ENCODE measurements around the gene POU2AF3.

Gene POU2AF3

GRCh38 chr11:111353776-111354600 is 55.6 kb downstream of the POU2AF3 start:
- DNase-seq (ENCODE audit: low read depth), result no peak

- DNase-seq (ENCODE audit: low read depth), result no peak
Observed at GRCh38 chr11:111354601-111354891, 56.2 kb downstream of the POU2AF3 start.

GRCh38 chr11:111355101-111355500 is 56.8 kb downstream of the POU2AF3 start:
- DNase-seq (ENCODE audit: low read depth), result no peak

GRCh38 chr11:111355956-111356659 is 57.8 kb downstream of the POU2AF3 start:
- no peak for DNase-seq (ENCODE audit: low read depth)

DNA sequence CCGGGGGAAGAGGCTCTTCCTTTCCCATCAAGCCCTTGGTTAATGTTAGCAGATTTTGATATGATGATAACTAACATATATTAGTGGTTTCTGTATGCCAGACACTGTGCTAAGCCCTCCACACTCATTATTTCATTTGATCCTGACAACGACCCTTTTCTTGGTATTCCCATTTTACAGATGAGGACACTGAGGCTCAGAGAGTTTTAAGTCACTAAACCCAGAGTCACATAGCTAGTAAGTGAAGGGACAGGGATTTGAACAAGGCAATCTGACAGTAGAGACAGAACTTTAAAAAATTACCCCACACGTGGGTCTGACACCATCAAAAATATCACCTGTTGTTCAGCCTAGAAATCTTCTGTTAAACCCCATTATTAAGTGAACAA is 58.3 kb downstream of the POU2AF3 start:
- DNase-seq (ENCODE audit: low read depth), result no peak

- DNase-seq (ENCODE audit: low read depth), result no peak
Observed at GRCh38 chr11:111357150-111358037, 59.0 kb downstream of the POU2AF3 start.
